Lower leg skin (tissue), 4 donors: ENCODE measurements around the gene NFASC. TPM values are rescaled to one million over a fixed set of nuclear protein-coding genes. Genes with fewer than 3 reads are reported as not detected.

Experiments
- DNase-seq, 2 donors: peaks; one replicate each; pipeline ENCODE4 v3.0.0-alpha.2; 2019; ENCODE audit warnings: low spot score in 2 of 2
- H3K4me3 ChIP-seq: fragments of 200-600 bp; sonication (generic); 2 replicates; pipeline ENCODE4 v1.5.1; 2017; ENCODE audit warnings: mild to moderate bottlenecking, low read depth; ENCODE audit not compliant: poor library complexity, severe bottlenecking
- POLR2A ChIP-seq, 2 donors: fragments of 450-650 bp; IDR thresholded peaks; one replicate each; pipeline ENCODE4 v1.6.1; 2016 to 2017; ENCODE audit warnings: antibody characterized with exemption in 2 of 2, mild to moderate bottlenecking in 1 of 2, moderate library complexity in 1 of 2
- WGBS, 2 donors: methylation state at CpG; one replicate each; pipeline ENCODE4 v1.1.5; 2018; 5-methylcytosine and 5-hydroxymethylcytosine counted together
- intact Hi-C: fragments of 100-400 bp; cut with DNase I; formaldehyde crosslinking; loops from one replicate; pipeline ENCODE4 v1.15.0; 2023; ENCODE audit warnings: low total_unique reads
- total RNA-seq, 4 donors: library from RNA; depleted of rRNA; stranded (reverse); fragments of >200 nt; gene quantifications; one replicate each; pipeline ENCODE4 v1.1.0, GENCODE V29; 2016
- TF ChIP-seq, protein P1 (sequence below), 3 donors: fragments of 450-650 bp; IDR thresholded peaks; one replicate each; pipeline ENCODE4 v1.5.1; 2016; ENCODE audit warnings: antibody characterized with exemption in 3 of 3, mild to moderate bottlenecking in 3 of 3, moderate library complexity in 2 of 3

NFASC gene
- total RNA-seq, 4 donors from 2014 or later: 10.2 to 17.2 (median 14.2) TPM

DNA sequence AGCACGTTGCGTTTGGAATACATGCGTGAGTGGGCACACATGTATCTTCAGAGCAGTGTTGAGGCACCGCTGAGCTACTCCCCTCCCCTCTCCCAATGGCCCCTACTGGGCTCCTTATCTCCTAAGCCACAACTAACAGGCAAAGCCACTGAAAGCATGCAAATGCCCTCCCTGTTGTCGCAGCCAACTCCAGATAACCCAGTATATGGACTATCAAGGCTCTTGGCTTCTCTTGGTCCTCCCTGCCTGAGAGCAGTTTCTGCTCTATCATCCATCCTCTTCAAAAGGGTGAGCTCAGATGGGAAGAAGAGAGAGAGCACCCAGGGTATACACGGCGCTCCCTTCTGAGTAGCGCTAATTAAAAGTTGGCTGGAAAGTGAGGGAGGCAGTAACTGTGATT is 113.8 kb downstream of the NFASC start:
- DNase-seq: no peak
- intact Hi-C loops: loop anchor here (2.0 to 5.0 kb wide), 2 partner anchors 148 to 272 kb away; no protein-coding TSS in a partner anchor
- TF ChIP-seq POLR2A (IDR thresholded peaks at IDR 0.05): no peak
- TF ChIP-seq, protein P1, sequence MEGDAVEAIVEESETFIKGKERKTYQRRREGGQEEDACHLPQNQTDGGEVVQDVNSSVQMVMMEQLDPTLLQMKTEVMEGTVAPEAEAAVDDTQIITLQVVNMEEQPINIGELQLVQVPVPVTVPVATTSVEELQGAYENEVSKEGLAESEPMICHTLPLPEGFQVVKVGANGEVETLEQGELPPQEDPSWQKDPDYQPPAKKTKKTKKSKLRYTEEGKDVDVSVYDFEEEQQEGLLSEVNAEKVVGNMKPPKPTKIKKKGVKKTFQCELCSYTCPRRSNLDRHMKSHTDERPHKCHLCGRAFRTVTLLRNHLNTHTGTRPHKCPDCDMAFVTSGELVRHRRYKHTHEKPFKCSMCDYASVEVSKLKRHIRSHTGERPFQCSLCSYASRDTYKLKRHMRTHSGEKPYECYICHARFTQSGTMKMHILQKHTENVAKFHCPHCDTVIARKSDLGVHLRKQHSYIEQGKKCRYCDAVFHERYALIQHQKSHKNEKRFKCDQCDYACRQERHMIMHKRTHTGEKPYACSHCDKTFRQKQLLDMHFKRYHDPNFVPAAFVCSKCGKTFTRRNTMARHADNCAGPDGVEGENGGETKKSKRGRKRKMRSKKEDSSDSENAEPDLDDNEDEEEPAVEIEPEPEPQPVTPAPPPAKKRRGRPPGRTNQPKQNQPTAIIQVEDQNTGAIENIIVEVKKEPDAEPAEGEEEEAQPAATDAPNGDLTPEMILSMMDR (IDR thresholded peaks at IDR 0.05): no peak
- WGBS, 2 donors: 88 to 91% methylated on average over 8 of the region's 8 CpGs
- H3K4me3 ChIP-seq: no peak overlapping the region

DNA sequence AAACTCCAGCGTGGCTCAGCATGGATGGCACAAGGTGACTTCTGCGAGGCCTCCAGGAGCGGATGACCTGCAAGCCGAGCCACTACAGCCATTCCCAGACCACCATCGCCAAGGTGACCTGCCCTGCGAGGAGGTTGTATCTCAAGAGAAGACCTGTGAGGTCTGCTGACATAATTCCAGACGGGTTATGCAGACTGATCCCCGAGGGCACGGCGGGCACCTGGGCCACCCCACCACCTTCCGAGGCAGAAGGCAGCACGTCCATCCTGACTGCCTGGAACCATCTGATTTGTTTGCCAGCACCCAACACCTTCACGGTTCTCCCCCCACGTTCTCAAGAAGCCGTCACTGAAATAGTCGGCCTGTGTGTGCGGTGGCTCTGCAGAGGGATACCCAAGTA is 115.5 kb downstream of the NFASC start:
- no peak overlapping the region for H3K4me3 ChIP-seq
- 89 to 90% methylated on average over 16 to 17 of the region's 17 CpGs for WGBS, 2 donors
- no peak for TF ChIP-seq POLR2A (IDR thresholded peaks at IDR 0.05)
- TF ChIP-seq, protein P1 (IDR thresholded peaks at IDR 0.05): no peak
- intact Hi-C loops: loop anchor here (5.0 kb wide), 2 partner anchors 76 to 156 kb away; no protein-coding TSS in a partner anchor
- no peak for DNase-seq

DNA sequence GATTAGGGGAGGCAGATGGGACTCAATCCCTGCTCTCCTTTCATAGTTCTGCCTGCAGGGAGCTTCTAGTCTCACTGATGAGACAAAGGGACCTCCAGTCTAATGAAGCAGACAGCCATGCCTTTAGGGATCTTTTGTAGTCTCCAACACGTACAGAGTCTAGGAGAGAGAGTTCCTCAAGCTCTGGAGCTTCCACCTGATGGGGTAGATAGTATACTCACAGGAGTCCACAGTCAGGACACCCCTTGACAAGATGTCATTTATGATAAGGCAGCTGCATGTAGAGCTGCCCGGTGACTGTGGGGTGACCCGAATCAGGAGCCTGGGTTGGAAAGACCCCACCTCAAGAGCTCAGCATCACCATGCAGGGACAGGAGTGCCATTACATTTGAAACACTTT is 117.0 kb downstream of the NFASC start:
- intact Hi-C loops: loop anchor here (5.0 kb wide), 2 partner anchors 75 to 155 kb away; no protein-coding TSS in a partner anchor
- no peak for DNase-seq
- 73 to 80% methylated on average over 3 of the region's 3 CpGs for WGBS, 2 donors
- TF ChIP-seq, protein P1 (IDR thresholded peaks at IDR 0.05): no peak
- no peak for TF ChIP-seq POLR2A (IDR thresholded peaks at IDR 0.05)
- H3K4me3 ChIP-seq: no peak overlapping the region

DNA sequence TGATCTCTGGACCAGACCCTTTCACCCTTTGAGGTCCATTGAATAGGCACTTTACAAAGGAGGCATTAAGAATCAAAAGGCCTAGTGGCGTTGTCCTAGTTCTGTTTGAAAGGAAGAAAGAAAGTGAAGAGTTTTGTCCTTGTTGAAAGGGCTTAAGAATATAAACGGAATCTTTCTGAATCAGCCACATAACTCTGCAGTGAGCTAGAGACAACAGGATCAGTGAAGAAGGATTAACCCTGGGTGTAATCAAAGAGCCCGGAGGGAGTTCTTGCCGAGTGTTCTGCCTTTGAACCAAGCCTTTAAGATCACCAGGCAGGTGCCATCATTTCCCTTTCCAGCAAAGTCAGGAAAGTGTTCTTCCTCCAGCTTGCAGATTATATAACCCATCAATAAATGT is 117.5 kb downstream of the NFASC start:
- H3K4me3 ChIP-seq: no peak overlapping the region
- 88 to 96% methylated on average over 4 of the region's 4 CpGs for WGBS, 2 donors
- no peak for TF ChIP-seq POLR2A (IDR thresholded peaks at IDR 0.05)
- TF ChIP-seq, protein P1 (IDR thresholded peaks at IDR 0.05): no peak
- intact Hi-C loops: loop anchor here (5.0 kb wide), 2 partner anchors 74 to 154 kb away; no protein-coding TSS in a partner anchor
- DNase-seq: no peak

DNA sequence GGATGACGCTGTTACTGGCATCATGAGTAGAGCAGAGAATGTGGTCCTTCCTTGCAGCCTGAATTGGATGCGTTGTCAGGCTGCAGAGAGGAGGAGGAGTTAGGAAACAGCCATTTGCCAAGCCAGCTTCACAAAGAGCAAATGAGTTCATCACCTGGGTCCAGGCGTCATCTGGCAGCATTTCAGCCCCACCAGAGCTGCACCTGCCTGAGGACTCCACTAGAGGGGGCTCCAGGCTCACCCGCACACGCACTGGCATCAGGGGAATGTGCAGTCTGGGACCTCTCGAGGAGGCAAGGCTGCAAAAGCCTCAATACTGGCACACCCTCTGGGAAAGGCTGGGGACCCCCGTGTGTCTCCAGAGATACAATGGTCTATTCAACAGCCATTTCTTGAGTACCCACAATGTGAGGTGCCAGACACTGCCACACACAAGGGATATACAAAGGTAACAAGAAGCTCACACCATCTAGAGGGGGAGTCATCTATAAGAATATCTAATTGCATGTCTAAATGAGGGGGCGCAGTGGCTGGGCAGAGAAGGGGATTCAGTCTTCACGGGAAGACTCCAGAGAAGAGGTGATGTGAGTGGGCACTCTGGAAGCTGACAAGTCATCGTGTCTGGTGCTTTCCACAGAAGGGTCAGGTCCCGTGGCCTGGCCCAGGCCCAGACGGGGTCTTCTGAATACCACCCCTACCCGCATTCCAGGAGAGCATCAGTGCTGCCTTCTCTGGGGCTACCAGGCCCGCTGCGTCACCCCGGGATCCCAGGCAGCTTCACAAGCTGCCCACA is 118.8 kb downstream of the NFASC start:
- 49% methylated on average over 14 to 16 of the region's 16 CpGs for WGBS, 2 donors
- TF ChIP-seq POLR2A (IDR thresholded peaks at IDR 0.05): no peak
- TF ChIP-seq, protein P1 (IDR thresholded peaks at IDR 0.05): peak in 1 of 3 donors; percentile 79
- peak; percentile 39 to 90 for DNase-seq
- no peak overlapping the region for H3K4me3 ChIP-seq
- intact Hi-C loops: loop anchor here (5.0 kb wide), 2 partner anchors 73 to 153 kb away; no protein-coding TSS in a partner anchor
